ENCODE measurements around the gene METTL16.
"Not testable (repeated sequence)": the region's sequence is repeated elsewhere in the genome, so short reads cannot be mapped to it uniquely, and the experiment has no call there.

The METTL16 gene

GRCh38 chr17:2511462-2512369, at the start of gene METTL16:
METTL16 (minus strand) TSS chr17:2511888; CDS start chr17:2502331, 9,557 bp downstream.
- DNase-seq (ENCODE audit: low read depth in 2 of 2) = peak; percentile 93 to 97

- DNase-seq (ENCODE audit: low read depth in 2 of 2) = no peak
Observed at GRCh38 chr17:2560658-2561057, 49.0 kb upstream of the METTL16 start.

GRCh38 chr17:2551928-2552327, 40.2 kb upstream of the METTL16 start:
- no peak for DNase-seq (ENCODE audit: low read depth in 2 of 2)

- no peak for DNase-seq (ENCODE audit: low read depth in 2 of 2)
Observed at GRCh38 chr17:2551493-2551892, 39.8 kb upstream of the METTL16 start.

GRCh38 chr17:2549392-2550211, 37.9 kb upstream of the METTL16 start:
- no peak for DNase-seq (ENCODE audit: low read depth in 2 of 2)

- DNase-seq (ENCODE audit: low read depth in 2 of 2) = not testable (repeated sequence)
Observed at GRCh38 chr17:2548026-2548425, 36.3 kb upstream of the METTL16 start.

GRCh38 chr17:2547176-2547575, 35.5 kb upstream of the METTL16 start:
- no peak for DNase-seq (ENCODE audit: low read depth in 2 of 2)

- DNase-seq (ENCODE audit: low read depth in 2 of 2) = no peak
Observed at GRCh38 chr17:2545393-2545792, 33.7 kb upstream of the METTL16 start.

- DNase-seq (ENCODE audit: low read depth in 2 of 2) = no peak
Observed at GRCh38 chr17:2542456-2542855, 30.8 kb upstream of the METTL16 start.

- DNase-seq (ENCODE audit: low read depth in 2 of 2) = no peak
Observed at GRCh38 chr17:2542056-2542455, 30.4 kb upstream of the METTL16 start.

- DNase-seq (ENCODE audit: low read depth in 2 of 2) = not testable (repeated sequence)
Observed at GRCh38 chr17:2537579-2537978, 25.9 kb upstream of the METTL16 start.

GRCh38 chr17:2532146-2532720, 20.5 kb upstream of the METTL16 start:
- no peak for DNase-seq (ENCODE audit: low read depth in 2 of 2)

- DNase-seq (ENCODE audit: low read depth in 2 of 2) = not testable (repeated sequence)
Observed at GRCh38 chr17:2531243-2531954, 19.7 kb upstream of the METTL16 start.

- DNase-seq (ENCODE audit: low read depth in 2 of 2) = not testable (repeated sequence)
Observed at GRCh38 chr17:2521775-2522410, 10.2 kb upstream of the METTL16 start.

- DNase-seq (ENCODE audit: low read depth in 2 of 2) = no peak
Observed at GRCh38 chr17:2521257-2521656, 9.6 kb upstream of the METTL16 start.

- DNase-seq (ENCODE audit: low read depth in 2 of 2) = no peak
Observed at GRCh38 chr17:2517539-2517938, 5.9 kb upstream of the METTL16 start.

- DNase-seq (ENCODE audit: low read depth in 2 of 2) = no peak
Observed at GRCh38 chr17:2511138-2511461, 588 bp downstream of the METTL16 start.

- DNase-seq (ENCODE audit: low read depth in 2 of 2) = no peak
Observed at GRCh38 chr17:2510559-2510958, 1.1 kb downstream of the METTL16 start.

- DNase-seq (ENCODE audit: low read depth in 2 of 2) = no peak
Observed at GRCh38 chr17:2508035-2508434, 3.7 kb downstream of the METTL16 start.

GRCh38 chr17:2507015-2507414, 4.7 kb downstream of the METTL16 start:
- not testable (repeated sequence) for DNase-seq (ENCODE audit: low read depth in 2 of 2)

GRCh38 chr17:2503627-2504026, 8.1 kb downstream of the METTL16 start:
- DNase-seq (ENCODE audit: low read depth in 2 of 2) = no peak

Measured in activated CD8-positive, alpha-beta memory T cell treated with anti-CD3 and anti-CD28 coated beads for 4 hours (primary cell).